Sigmoid colon (tissue), 7 donors: Measurements from ENCODE around the gene SEC16B. TPM values are rescaled to one million over a fixed set of nuclear protein-coding genes. Genes with fewer than 3 reads are reported as not detected.

Source experiments
- DNase-seq: peaks from one replicate; pipeline ENCODE4 v3.0.0-alpha.2; 2019
- H3K27ac ChIP-seq, 4 donors: fragments of 200-600 bp; sonication (generic); one replicate each; pipeline ENCODE4 v1.5.1; 2016 to 2019; ENCODE audit warnings: mild to moderate bottlenecking in 1 of 4
- H3K27me3 ChIP-seq, 3 donors: fragments of 200-600 bp; sonication (generic); one replicate each; pipeline ENCODE4 v1.5.1; 2019; ENCODE audit warnings: mild to moderate bottlenecking in 1 of 3
- H3K36me3 ChIP-seq, 4 donors: fragments of 200-600 bp; sonication (generic); one replicate each; pipeline ENCODE4 v1.5.1; 2016 to 2019
- H3K4me1 ChIP-seq, 4 donors: fragments of 200-600 bp; sonication (generic); one replicate each; pipeline ENCODE4 v1.5.1; 2017 to 2019
- H3K4me3 ChIP-seq, 4 donors: fragments of 200-600 bp; sonication (generic); one replicate each; pipeline ENCODE4 v1.5.1; 2017 to 2019; ENCODE audit warnings: mild to moderate bottlenecking in 2 of 4, moderate library complexity in 1 of 4
- H3K9me3 ChIP-seq, 4 donors: fragments of 200-600 bp in 3 of 4; sonication (generic) in 3 of 4; one replicate each; pipeline versions ENCODE4 v1.5.1 to v1.6.1; 2013 to 2019
- EP300 ChIP-seq, 4 donors: sonication (generic); formaldehyde crosslinking; IDR thresholded peaks; one replicate each; pipeline ENCODE4 v1.6.1; 2017; ENCODE audit warnings: antibody characterized with exemption in 4 of 4
- POLR2A ChIP-seq, 2 donors: fragments of 450-650 bp; IDR thresholded peaks; one replicate each; pipeline ENCODE4 v1.6.1; 2016; ENCODE audit warnings: antibody characterized with exemption in 2 of 2, mild to moderate bottlenecking in 2 of 2, moderate library complexity in 2 of 2
- POLR2AphosphoS5 ChIP-seq, 4 donors: sonication (generic); formaldehyde crosslinking; IDR thresholded peaks; one replicate each; pipeline ENCODE4 v1.6.1; 2017; ENCODE audit warnings: antibody characterized with exemption in 4 of 4
- WGBS, 2 donors: extraction: QIAGEN DNeasy Blood & Tissue Kit; methylation state at CpG; one replicate each; pipeline ENCODE4 v1.1.7; 2013; 5-methylcytosine and 5-hydroxymethylcytosine counted together
- intact Hi-C: fragments of 100-400 bp; cut with DNase I; formaldehyde crosslinking; loops from one replicate; pipeline ENCODE4 v1.15.1; 2023
- polyA plus RNA-seq, 3 donors: library from polyadenylated mRNA; stranded (reverse); fragments of 200-250 nt; gene quantifications; one replicate each; pipeline ENCODE4 v1.2.3, GENCODE V29; 2013
- total RNA-seq, 4 donors: library from RNA; depleted of rRNA; stranded (reverse); fragments of >200 nt; gene quantifications; one replicate each; pipeline ENCODE4 v1.1.0, GENCODE V29; 2016
- TF ChIP-seq, protein P1 (sequence below), 4 experiments: fragments of 450-650 bp in 3 of 4; fragments of 200-600 bp in 1 of 4; IDR thresholded peaks; one replicate each; pipeline ENCODE4 v1.5.1; 2016 to 2019; ENCODE audit warnings: antibody characterized with exemption in 4 of 4, mild to moderate bottlenecking in 3 of 4, moderate library complexity in 2 of 4
- donor health status: healthy with polysubstance abuse.
- donor health status: Bipolar disorder and iron deficiency.
- donor health status: healthy.

The SEC16B gene
- total and polyA plus RNA-seq, 7 donors, result 1.6 to 5.8 (median 3.4) TPM

DNA sequence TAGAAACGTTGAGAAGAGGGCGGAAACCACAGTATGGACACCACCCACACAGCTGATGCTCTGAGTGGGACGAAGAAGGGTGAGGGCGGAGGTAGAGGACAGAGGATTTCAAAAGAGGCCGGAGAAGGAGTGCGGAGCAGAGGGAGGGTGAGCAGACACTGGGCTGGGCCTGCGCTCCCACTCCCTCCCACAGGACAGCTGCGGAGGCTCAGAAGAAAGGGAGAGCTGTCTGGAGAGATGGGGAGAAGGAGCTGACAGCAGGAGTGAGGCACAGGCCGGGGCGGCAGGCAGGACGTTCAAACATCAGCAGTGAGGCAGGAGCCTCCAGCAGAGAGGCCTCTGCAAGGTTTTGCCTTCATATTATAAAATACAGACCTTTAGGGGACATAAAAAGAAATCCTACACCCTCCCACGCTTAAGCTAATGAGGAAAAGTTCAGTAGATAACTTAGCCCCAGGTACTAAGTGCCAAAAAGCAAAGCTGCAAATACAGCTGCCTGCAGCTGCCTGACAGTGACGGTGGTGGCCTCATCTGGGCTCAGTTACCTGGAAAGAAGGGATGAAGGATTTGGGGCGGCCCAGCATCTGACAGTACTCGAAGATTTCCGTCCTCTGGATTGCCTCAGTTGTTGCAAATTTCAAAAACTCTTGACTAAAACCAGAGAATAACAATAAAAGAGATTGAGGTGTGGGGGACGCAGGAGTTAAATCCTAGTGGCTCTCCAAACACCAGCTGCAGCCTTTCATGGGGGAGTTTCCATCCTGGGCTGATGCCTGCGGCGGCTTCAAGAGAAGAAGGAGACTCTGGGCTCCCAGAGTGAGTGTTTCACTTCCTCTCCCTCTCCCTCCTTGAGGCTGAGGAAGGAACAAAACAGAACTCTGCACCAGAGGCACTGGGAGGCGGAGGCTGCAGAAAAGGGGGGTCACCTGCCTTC is 25.6 kb downstream of the SEC16B start:
- DNase-seq, result peak; percentile 73
- WGBS, 2 donors, result 78 to 86% methylated on average over 20 of the region's 20 CpGs
- Histone ChIP-seq H3K27me3 (no peaks in the 10 kb centered on the region), H3K4me1 (peaks cover 0 to 9% (median 0%) of the 10 kb centered on the region in 4 donors), H3K4me3 (no peak overlapping the region), H3K36me3 (peaks cover 0 to 15% (median 0%) of the 10 kb centered on the region in 4 donors), H3K9me3 (no peaks in the 10 kb centered on the region), H3K27ac (peak overlapping the region in 1 of 4 donors; percentile 4)
- intact Hi-C loops, result no loop called here
- TF ChIP-seq, protein P1, sequence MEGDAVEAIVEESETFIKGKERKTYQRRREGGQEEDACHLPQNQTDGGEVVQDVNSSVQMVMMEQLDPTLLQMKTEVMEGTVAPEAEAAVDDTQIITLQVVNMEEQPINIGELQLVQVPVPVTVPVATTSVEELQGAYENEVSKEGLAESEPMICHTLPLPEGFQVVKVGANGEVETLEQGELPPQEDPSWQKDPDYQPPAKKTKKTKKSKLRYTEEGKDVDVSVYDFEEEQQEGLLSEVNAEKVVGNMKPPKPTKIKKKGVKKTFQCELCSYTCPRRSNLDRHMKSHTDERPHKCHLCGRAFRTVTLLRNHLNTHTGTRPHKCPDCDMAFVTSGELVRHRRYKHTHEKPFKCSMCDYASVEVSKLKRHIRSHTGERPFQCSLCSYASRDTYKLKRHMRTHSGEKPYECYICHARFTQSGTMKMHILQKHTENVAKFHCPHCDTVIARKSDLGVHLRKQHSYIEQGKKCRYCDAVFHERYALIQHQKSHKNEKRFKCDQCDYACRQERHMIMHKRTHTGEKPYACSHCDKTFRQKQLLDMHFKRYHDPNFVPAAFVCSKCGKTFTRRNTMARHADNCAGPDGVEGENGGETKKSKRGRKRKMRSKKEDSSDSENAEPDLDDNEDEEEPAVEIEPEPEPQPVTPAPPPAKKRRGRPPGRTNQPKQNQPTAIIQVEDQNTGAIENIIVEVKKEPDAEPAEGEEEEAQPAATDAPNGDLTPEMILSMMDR (IDR thresholded peaks at IDR 0.05), result no peak
- peak in 2 of 4 donors; percentile 52 to 67 for TF ChIP-seq POLR2AphosphoS5 (IDR thresholded peaks at IDR 0.05)
- TF ChIP-seq EP300 (IDR thresholded peaks at IDR 0.05), result no peak
- no peak for TF ChIP-seq POLR2A (IDR thresholded peaks at IDR 0.05)

DNA sequence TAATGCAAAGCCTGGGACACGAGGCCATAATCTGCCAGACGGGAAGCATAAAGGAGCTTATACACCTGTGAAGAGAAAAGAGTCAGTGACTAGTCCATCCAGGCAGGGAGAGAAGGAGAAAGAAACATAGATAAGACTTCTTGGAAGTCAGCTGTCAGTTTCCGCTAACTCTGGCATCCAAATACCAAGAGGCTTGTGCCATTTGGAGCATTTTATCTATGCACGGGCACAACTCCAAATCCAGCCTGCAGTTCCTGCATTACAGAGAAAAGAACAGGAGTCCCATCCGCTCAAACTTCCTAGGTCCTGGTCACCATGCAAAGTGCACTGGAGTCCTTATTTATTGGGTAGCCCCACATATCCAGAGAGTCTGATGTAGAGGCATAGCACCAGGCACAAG is 27.9 kb downstream of the SEC16B start:
- peaks cover 0 to 9% (median 0%) of the 10 kb centered on the region in 4 donors for H3K4me1 ChIP-seq
- intact Hi-C loops, result no loop called here
- no peaks in the 10 kb centered on the region for H3K9me3 ChIP-seq
- no peak overlapping the region for H3K4me3 ChIP-seq
- H3K27ac ChIP-seq, result no peak overlapping the region
- DNase-seq, result no peak
- H3K27me3 ChIP-seq, result no peaks in the 10 kb centered on the region
- TF ChIP-seq POLR2A (IDR thresholded peaks at IDR 0.05) (no peak), EP300 (IDR thresholded peaks at IDR 0.05) (no peak), POLR2AphosphoS5 (IDR thresholded peaks at IDR 0.05) (no peak)
- TF ChIP-seq, protein P1 (IDR thresholded peaks at IDR 0.05), result no peak
- H3K36me3 ChIP-seq, result peaks cover 0 to 22% (median 0%) of the 10 kb centered on the region in 4 donors
- WGBS, 2 donors, result 94 to 97% methylated on average over 5 of the region's 5 CpGs

DNA sequence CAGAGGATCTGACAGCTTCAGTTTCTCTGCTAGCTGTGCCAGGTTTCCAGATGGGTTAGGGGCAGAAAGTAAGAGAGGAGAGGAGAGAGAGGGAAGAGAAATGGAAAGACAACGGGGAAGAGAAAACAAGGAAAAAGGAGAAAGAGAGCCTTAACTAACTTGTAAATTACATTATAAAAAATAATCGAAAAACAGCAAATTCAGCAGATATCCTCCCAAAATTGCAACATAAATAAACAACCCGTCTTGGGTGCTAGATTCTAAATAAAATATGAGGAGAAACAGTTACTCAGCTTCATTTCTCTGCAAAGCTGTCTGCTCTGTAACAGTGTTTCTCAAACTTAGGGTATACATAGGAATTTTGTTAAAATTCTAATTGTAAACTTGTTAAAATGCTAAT is 29.2 kb downstream of the SEC16B start:
- intact Hi-C loops, result no loop called here
- Histone ChIP-seq H3K9me3 (no peaks in the 10 kb centered on the region), H3K4me1 (peaks cover 0 to 4% (median 0%) of the 10 kb centered on the region in 4 donors), H3K27me3 (no peaks in the 10 kb centered on the region), H3K27ac (no peak overlapping the region), H3K36me3 (peaks cover 0 to 29% (median 3%) of the 10 kb centered on the region in 4 donors), H3K4me3 (no peak overlapping the region)
- TF ChIP-seq POLR2A (IDR thresholded peaks at IDR 0.05), result no peak
- TF ChIP-seq, protein P1 (IDR thresholded peaks at IDR 0.05), result no peak
- TF ChIP-seq EP300 (IDR thresholded peaks at IDR 0.05), result no peak
- TF ChIP-seq POLR2AphosphoS5 (IDR thresholded peaks at IDR 0.05), result no peak
- 79 to 80% methylated on average over 3 of the region's 3 CpGs for WGBS, 2 donors
- DNase-seq, result no peak

DNA sequence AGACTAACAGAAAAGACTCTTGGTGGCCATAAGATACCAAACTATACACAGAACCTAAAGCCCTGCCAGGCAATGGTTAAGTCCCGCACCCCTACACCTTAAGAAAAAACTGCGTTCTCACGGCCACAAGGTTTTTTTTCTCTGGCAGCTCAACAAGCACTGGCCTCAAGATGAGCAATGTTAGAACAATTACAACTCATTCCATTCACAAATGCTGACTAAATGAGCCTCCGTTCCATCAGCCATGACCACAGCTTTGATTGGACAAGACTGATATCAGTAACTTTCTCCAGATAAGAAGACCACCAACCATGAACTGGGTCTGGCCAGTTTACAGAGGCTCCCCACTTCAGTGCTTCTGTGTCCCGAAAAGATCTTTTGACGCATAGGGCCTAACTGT is 31.9 kb downstream of the SEC16B start:
- no peak for DNase-seq

More for the DNA sequence above, 31.9 kb downstream of the SEC16B start:
- Histone ChIP-seq H3K27ac (no peak overlapping the region), H3K4me1 (no peaks in the 10 kb centered on the region), H3K9me3 (no peaks in the 10 kb centered on the region), H3K27me3 (no peaks in the 10 kb centered on the region), H3K4me3 (no peak overlapping the region), H3K36me3 (peaks cover 0 to 37% (median 3%) of the 10 kb centered on the region in 4 donors)
- 84 to 94% methylated on average over 6 of the region's 6 CpGs for WGBS, 2 donors
- TF ChIP-seq EP300 (IDR thresholded peaks at IDR 0.05) (no peak), POLR2AphosphoS5 (IDR thresholded peaks at IDR 0.05) (no peak), POLR2A (IDR thresholded peaks at IDR 0.05) (no peak)
- TF ChIP-seq, protein P1 (IDR thresholded peaks at IDR 0.05), result no peak
- intact Hi-C loops, result no loop called here
